WTC11 (cell line): ENCODE data around the gene EML2. TPM values are rescaled to one million over a fixed set of nuclear protein-coding genes. Genes with fewer than 3 reads are reported as not detected.

ENCODE experiments used
- ATAC-seq: fragments of 200-7000 bp; cut with Tn5 transposase; 2 replicates; pipeline ENCODE4 v1.10.0; 2021; ENCODE audit warnings: mild to moderate bottlenecking, moderate library complexity
- CTCF ChIA-PET: fragments of 300-600 bp; sonication (Branson Sonifier 250); formaldehyde crosslinking; loops from one replicate; lab custom pipeline; 2021; ENCODE audit warnings: antibody characterized with exemption; lab: Charles Lee
- POLR2A ChIA-PET: fragments of 350-600 bp; sonication (Branson Sonifier 250); formaldehyde crosslinking; loops from one replicate; lab custom pipeline; 2021; ENCODE audit warnings: antibody characterized with exemption; lab: Charles Lee
- DNase-seq: peaks from one replicate; pipeline ENCODE4 v3.0.0; 2021; ENCODE audit warnings: low spot score
- H3K27ac Mint-ChIP-seq: 2 replicates; pipeline ENCODE4 v1.8.0; 2021; ENCODE audit warnings: mixed read lengths
- H3K27me3 Mint-ChIP-seq: 2 replicates; pipeline ENCODE4 v1.8.0; 2021; ENCODE audit warnings: low read depth, mild to moderate bottlenecking, moderate library complexity, mixed read lengths
- H3K36me3 Mint-ChIP-seq: 2 replicates; pipeline ENCODE4 v1.8.0; 2021; ENCODE audit warnings: mixed read lengths
- H3K4me1 Mint-ChIP-seq: 2 replicates; pipeline ENCODE4 v1.8.0; 2022; ENCODE audit warnings: mixed read lengths
- H3K4me3 Mint-ChIP-seq: 2 replicates; pipeline ENCODE4 v1.8.0; 2021; ENCODE audit warnings: mild to moderate bottlenecking, moderate library complexity, mixed read lengths
- H3K9me3 Mint-ChIP-seq: 2 replicates; pipeline ENCODE4 v1.8.0; 2021; ENCODE audit warnings: mixed read lengths
- AFF4 ChIP-seq: sonication (generic); formaldehyde crosslinking; IDR thresholded peaks from 2 replicates; pipeline ENCODE4 v1.8.1; 2023; ENCODE audit warnings: mild to moderate bottlenecking, missing genetic modification reagents, borderline replicate concordance
- ATF6 ChIP-seq: sonication (generic); formaldehyde crosslinking; IDR thresholded peaks from 2 replicates; pipeline ENCODE4 v1.8.1; 2023; ENCODE audit warnings: mild to moderate bottlenecking, missing genetic modification reagents
- ELF4 ChIP-seq: sonication (generic); formaldehyde crosslinking; IDR thresholded peaks from 2 replicates; pipeline ENCODE4 v1.8.1; 2022; ENCODE audit warnings: low read depth, mild to moderate bottlenecking, moderate library complexity, missing genetic modification reagents
- ESRRA ChIP-seq: sonication (generic); formaldehyde crosslinking; IDR thresholded peaks from 2 replicates; pipeline ENCODE4 v1.8.1; 2022; ENCODE audit warnings: mild to moderate bottlenecking, missing genetic modification reagents, borderline replicate concordance
- HMGA2 ChIP-seq: fragments of 250-450 bp; sonication (Bioruptor Pico); IDR thresholded peaks from 2 replicates; pipeline ENCODE4 v1.4.0; 2021; ENCODE audit warnings: mild to moderate bottlenecking, moderate library complexity
- IRF1 ChIP-seq: sonication (generic); formaldehyde crosslinking; IDR thresholded peaks from 2 replicates; pipeline ENCODE4 v1.8.0; 2023; ENCODE audit warnings: missing genetic modification reagents
- MAX ChIP-seq: sonication (generic); formaldehyde crosslinking; IDR thresholded peaks from 2 replicates; pipeline ENCODE4 v1.8.0; 2022; ENCODE audit warnings: mild to moderate bottlenecking, missing genetic modification reagents
- OVOL2 ChIP-seq: fragments of 250-450 bp; sonication (Bioruptor Pico); IDR thresholded peaks from 2 replicates; pipeline ENCODE4 v1.9.0; 2021; ENCODE audit warnings: mild to moderate bottlenecking, borderline replicate concordance
- SMAD3 ChIP-seq: sonication (generic); formaldehyde crosslinking; IDR thresholded peaks from 2 replicates; pipeline ENCODE4 v1.8.0; 2022; ENCODE audit warnings: missing genetic modification reagents, mild to moderate bottlenecking, borderline replicate concordance
- SOX15 ChIP-seq: fragments of 250-450 bp; sonication (Bioruptor Pico); IDR thresholded peaks from 2 replicates; pipeline ENCODE4 v1.9.0; 2021; ENCODE audit warnings: mild to moderate bottlenecking
- SP1 ChIP-seq: sonication (generic); formaldehyde crosslinking; conservative IDR thresholded peaks from 2 replicates; pipeline ENCODE4 v1.8.1; 2022; ENCODE audit warnings: missing genetic modification reagents
- STAT6 ChIP-seq: sonication (generic); formaldehyde crosslinking; conservative IDR thresholded peaks from 2 replicates; pipeline ENCODE4 v1.8.1; 2023; ENCODE audit warnings: mild to moderate bottlenecking, low read depth, missing genetic modification reagents, moderate library complexity
- ZBTB21 ChIP-seq: sonication (generic); formaldehyde crosslinking; IDR thresholded peaks from 2 replicates; pipeline ENCODE4 v1.8.1; 2023; ENCODE audit warnings: mild to moderate bottlenecking, missing genetic modification reagents, borderline replicate concordance
- ZNF121 ChIP-seq: sonication (generic); formaldehyde crosslinking; IDR thresholded peaks from 2 replicates; pipeline ENCODE4 v1.8.0; 2023; ENCODE audit warnings: missing genetic modification reagents
- ZNF317 ChIP-seq: sonication (generic); formaldehyde crosslinking; IDR thresholded peaks from 2 replicates; pipeline ENCODE4 v1.8.1; 2023; ENCODE audit warnings: low read depth, mild to moderate bottlenecking, moderate library complexity, missing genetic modification reagents, borderline replicate concordance
- ZNF396 ChIP-seq: fragments of 250-450 bp; sonication (Bioruptor Pico); IDR thresholded peaks from 2 replicates; pipeline ENCODE4 v1.8.0; 2021; ENCODE audit warnings: mild to moderate bottlenecking, moderate library complexity, borderline replicate concordance
- ZSCAN18 ChIP-seq: fragments of 250-450 bp; sonication (Bioruptor Pico); IDR thresholded peaks from 2 replicates; pipeline ENCODE4 v2.1.2; 2022; ENCODE audit warnings: mild to moderate bottlenecking, moderate library complexity
- total RNA-seq: library from RNA; stranded (reverse); gene quantifications from 3 replicates; pipeline ENCODE4 v1.2.3, GENCODE V29; 2021

Gene EML2
- total RNA-seq, 1 experiment from 2014 or later = 63.3 TPM

GRCh38 chr19:45590300-45591003 lies 48.7 kb downstream of the EML2 start:
- DNase-seq (no peak), ATAC-seq (no peak)
- Mint-ChIP-seq H3K4me1 (peaks cover under 1% of the 10 kb centered on the region; the same call in 1 of the 2 replicates), H3K4me3 (no peak overlapping the region), H3K27me3 (peaks cover 53% of the 10 kb centered on the region), H3K36me3 (no peaks in the 10 kb centered on the region), H3K27ac (no peak overlapping the region), H3K9me3 (no peaks in the 10 kb centered on the region)
- ChIA-PET CTCF (interaction anchor here (0.5 to 2.6 kb wide), 28 partner anchors 9 to 407 kb away, joined by 3 to 86 read pairs (median 5); partner anchors contain the start of genes GIPR, QPCTL and SNRPD2), POLR2A (interaction anchor here (1.0 to 1.2 kb wide), 3 partner anchors 25 to 51 kb away, joined by 3 to 8 read pairs (median 3); partner anchors contain the start of gene EML2)
- TF ChIP-seq ZBTB21 = no peak
- peak; percentile 71 for TF ChIP-seq ZNF121 (CRISPR knock-in tag)
- no peak for TF ChIP-seq MAX

- H3K9me3 Mint-ChIP-seq = no peaks in the 10 kb centered on the region
- ATAC-seq = no peak
- H3K27me3 Mint-ChIP-seq = peaks cover 49% of the 10 kb centered on the region
- CTCF ChIA-PET = interaction anchor here (2.1 to 2.6 kb wide), 2 partner anchors 31 to 53 kb away, joined by 15 to 86 read pairs; no protein-coding TSS in a partner anchor
- TF ChIP-seq HMGA2 (CRISPR knock-in tag) (no peak), ESRRA (CRISPR knock-in tag) (no peak), ZSCAN18 (CRISPR knock-in tag) (no peak), SMAD3 (CRISPR knock-in tag) (no peak), ZNF317 (no peak)
- no peak for DNase-seq
- no peaks in the 10 kb centered on the region for H3K36me3 Mint-ChIP-seq
- 0 out of 2 replicates have a peak, but pooled peaks cover 3% of the 10 kb centered on the region for H3K4me1 Mint-ChIP-seq
- H3K4me3 Mint-ChIP-seq = no peak overlapping the region
- POLR2A ChIA-PET = no interaction called here
- no peak overlapping the region for H3K27ac Mint-ChIP-seq
Observed at GRCh38 chr19:45589768-45590167, 49.4 kb downstream of the EML2 start.

GRCh38 chr19:45587873-45588272 lies 51.3 kb downstream of the EML2 start:
- H3K9me3 Mint-ChIP-seq = no peaks in the 10 kb centered on the region
- peaks cover 10% of the 10 kb centered on the region for H3K4me1 Mint-ChIP-seq
- ChIA-PET CTCF (no interaction called here), POLR2A (no interaction called here)
- ATAC-seq (no peak), DNase-seq (no peak)
- no peak overlapping the region for H3K4me3 Mint-ChIP-seq
- H3K36me3 Mint-ChIP-seq = no peaks in the 10 kb centered on the region
- TF ChIP-seq IRF1 (no peak), MAX (no peak), ATF6 (CRISPR knock-in tag) (no peak), OVOL2 (CRISPR knock-in tag) (no peak), AFF4 (no peak), SP1 (no peak), STAT6 (CRISPR knock-in tag) (no peak), SOX15 (CRISPR knock-in tag) (no peak), ELF4 (CRISPR knock-in tag) (no peak), ZNF396 (no peak)
- H3K27ac Mint-ChIP-seq = no peak overlapping the region
- peaks cover 44% of the 10 kb centered on the region for H3K27me3 Mint-ChIP-seq
